HG03575 (cell line): ENCODE data around the gene RAB29.

Source experiments
- ATAC-seq: cut with Tn5 transposase; IDR thresholded peaks from one replicate; pipeline ENCODE4 v1.9.1; 2021; ENCODE audit not compliant: unreplicated experiment, insufficient number of reproducible peaks, low FRiP score; ENCODE audit errors: extremely low read depth

Gene RAB29

DNA sequence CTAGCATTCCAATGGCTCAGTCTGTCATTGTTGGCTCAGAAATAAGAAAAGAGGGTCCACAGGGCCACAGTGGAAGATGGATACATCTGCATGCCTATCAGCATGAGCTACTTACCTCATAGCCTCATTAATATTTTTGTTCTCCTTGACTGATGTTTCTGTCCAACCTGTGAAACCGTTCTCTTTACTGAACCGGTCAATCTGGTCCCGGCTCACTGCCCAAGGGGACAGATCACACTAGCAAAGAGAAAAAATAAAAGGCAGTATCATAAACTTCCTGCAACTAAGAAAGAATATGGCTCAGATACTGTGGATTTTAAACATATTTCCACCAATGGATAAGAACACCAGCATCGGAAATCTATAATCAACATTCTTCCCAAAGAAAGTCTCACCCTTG is 4.7 kb downstream of the RAB29 start:
- no peak for ATAC-seq

DNA sequence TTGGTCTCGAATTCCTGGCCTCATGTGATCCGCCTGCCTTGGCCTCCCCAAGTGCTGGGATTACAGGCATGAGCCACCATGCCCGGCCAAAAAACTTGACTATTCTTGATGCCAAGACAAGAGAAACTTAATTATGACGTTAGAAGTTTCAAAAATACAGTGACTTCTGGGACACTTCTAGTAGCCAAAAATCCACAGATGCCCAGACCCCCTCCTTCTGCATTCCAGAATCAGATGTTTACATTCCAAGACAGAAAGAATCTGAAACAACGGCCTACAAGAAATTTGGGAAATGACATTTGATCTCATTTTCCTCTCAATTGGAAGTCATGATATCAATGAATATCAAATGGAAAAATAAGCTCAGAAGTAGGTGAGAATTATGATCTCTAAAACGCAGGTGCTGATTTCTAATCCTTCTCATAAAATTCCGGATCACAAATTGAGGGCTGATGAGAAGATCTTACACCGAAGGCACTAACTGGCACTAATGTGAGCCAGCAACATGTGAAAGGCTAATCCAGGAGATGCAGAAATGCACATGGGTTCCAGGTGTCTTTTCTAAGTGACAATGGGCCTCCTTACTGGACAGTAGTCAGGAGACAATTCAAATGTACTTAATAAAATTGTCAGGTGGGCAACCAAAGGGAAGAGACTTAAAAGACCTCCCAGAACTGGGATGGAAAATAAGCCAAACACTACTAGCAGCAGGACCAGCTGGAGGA is 5.5 kb downstream of the RAB29 start:
- ATAC-seq, result no peak

DNA sequence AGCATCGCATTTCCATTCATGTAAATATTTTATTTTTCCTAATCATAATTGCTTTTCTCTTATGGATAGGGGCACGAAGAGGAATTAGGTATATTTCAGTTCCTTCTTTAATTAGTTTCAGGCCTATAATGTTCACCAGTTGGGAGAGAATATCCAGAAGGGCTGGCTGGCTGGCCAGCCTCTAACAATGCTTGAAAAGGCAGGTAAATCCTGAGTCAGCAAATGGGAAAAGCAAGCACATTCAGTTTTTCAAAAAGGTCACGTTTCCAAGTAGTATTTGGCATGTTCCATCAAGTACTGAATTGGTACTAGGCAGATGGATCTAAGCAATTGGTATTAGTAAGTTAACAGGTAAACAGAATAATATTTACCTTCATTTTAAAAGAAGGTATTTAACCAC is 8.0 kb downstream of the RAB29 start:
- ATAC-seq, result no peak

DNA sequence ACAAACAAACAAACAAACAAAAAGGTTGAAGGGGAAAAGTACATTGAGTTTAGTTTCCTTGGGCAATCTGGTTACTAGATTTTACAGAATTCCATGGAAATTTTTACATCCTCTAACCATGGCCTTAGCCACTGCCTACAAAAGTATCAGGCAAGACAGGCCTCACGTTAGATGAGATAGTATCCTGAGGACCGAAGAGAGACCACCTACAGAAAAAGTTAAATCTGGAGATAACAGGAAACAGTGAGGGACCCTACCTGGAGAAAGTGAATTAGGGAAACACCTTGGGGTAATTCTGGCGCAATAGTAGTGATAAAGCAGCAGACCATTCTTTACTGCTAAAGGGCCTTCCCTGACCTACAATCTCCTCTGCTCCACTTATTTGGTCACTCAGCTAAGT is 8.7 kb downstream of the RAB29 start:
- no peak for ATAC-seq

DNA sequence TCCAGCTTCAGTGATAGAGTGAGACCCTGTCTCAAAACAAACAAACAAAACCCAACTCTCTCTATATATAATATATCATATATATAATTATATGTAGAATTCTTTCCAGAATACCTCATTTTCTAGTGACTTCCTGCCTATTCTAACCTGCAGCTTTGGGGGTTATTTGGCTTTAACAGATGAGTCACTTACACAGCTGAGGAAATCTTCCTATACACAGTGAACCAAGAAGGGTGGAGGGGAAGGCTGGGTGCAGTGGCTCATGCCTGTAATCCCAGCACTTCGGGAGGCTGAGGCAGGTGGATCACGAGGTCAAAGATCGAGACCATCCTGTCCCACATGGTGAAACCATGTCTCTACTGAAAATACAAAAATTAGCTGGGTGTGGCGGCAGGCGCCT is 9.2 kb downstream of the RAB29 start:
- ATAC-seq, result no peak

DNA sequence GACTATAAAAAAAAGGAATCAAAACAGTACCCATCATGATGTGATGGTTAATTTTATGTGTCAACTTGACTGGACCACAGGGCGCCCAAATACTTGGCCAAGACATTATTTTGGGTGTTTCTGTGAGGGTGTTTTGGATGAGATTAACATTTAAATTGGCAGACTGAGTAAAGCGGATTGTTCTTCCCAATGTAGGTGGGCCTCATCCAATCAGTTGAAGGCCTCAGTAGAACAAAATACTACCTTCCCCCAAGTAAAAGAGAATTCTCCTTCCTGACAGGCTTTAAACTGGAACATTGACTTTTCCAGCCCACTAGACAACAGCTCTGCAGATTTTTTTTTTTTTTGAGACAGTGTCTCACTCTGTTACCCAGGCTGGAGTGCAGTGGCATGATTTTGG is 10.7 kb downstream of the RAB29 start:
- ATAC-seq, result no peak

DNA sequence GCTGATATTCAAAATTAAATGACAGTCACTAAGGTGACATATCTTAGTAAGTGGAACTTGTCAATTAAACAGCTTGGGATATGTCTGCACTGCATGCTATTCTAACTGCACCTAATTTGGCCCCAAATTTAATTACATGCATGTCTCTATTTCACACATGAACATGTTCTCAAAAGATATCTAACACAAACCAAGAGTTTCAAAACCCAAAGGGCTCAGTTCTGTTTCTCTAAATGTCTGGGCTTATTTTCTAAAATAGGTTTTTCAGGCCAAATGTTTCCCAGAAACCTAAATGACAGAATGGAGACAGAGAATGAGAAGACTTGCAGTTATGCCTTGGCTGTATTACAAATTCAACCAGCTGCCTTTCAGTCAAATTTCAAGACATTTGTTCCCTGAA is 11.3 kb downstream of the RAB29 start:
- ATAC-seq, result no peak

DNA sequence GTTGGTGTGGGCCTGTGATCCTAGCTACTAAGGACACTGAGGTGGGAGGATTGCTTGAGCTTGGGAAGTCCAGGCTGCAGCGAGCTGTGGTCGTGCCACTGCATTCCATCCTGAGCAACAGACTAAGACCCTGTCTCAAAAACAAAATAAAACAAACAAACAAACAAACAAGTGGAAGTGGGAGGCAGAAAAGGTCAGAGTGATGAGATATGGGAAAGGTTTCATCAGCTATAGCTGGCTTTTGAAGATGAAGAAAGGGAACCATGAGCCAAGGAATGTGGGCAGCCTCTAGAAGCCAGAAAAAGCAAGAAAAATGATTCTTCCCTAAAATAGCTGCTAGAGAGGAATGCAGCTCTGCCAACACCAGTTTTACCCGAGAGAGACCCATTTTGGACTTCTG is 14.7 kb downstream of the RAB29 start:
- no peak for ATAC-seq

DNA sequence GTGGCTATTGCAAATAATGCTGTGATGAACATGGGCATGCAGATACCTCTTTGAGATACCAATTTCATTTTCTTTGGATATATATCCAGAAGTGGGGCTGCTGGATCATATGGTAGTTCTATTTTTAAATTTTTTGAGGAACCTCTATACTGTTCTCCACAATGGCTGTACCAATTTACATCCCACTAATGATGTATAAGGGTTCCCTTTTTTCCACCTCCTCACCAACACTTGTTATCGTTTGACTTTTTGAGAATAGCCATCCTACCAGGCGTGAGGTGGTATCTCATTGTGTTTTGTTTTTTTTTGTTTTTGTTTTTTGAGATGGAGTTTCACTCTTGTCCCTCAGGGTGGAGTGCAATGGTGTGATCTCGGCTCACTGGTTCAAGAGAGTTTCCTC is 18.7 kb downstream of the RAB29 start:
- ATAC-seq, result no peak

DNA sequence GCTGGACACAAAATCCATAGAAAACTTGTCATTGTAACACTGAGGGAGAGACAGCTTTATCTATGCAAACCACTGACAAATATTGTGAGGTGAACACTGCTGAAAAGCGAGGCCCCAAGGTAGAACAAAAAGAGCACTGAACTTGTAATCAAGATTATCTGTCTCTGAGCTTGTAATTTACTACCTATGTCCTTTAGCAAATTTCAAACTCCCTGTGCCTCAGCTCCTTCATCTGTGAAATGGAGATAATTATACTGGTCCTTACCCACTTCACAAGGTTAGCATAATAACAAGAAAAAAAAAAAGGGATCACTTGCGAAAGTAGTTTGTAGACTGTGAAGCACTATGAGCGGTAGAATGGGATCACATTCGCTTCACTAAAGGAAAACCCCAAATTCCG is 20.4 kb downstream of the RAB29 start:
- no peak for ATAC-seq

DNA sequence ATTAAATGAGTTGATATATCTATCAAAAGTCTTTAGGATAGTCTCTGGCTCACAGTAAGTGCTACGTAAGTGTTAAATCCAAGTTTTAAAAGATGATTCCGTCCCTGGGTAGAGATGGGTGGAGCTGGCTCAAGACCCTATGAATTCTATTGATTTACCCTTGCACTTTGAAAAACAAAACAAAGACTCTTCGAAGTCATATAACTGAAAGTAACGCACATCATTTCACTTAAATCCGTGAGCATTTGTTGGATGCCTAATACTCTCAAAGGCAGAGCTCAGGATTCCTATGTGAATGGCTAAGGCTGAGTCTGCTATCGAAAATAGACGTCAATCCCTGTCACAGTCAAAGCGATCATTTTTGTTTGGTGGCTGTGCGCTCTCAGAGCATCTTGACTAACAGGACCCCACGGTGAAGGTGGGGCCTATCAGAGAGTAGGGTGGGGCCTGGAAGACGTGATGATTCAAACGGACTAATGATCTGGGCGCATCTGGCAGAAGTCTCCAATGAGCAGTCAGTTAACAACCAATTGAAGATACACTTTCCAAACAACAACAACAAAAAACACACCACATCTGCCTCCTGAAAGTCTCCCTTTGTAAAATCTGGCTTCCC is 24.1 kb downstream of the RAB29 start:
- ATAC-seq, result no peak

DNA sequence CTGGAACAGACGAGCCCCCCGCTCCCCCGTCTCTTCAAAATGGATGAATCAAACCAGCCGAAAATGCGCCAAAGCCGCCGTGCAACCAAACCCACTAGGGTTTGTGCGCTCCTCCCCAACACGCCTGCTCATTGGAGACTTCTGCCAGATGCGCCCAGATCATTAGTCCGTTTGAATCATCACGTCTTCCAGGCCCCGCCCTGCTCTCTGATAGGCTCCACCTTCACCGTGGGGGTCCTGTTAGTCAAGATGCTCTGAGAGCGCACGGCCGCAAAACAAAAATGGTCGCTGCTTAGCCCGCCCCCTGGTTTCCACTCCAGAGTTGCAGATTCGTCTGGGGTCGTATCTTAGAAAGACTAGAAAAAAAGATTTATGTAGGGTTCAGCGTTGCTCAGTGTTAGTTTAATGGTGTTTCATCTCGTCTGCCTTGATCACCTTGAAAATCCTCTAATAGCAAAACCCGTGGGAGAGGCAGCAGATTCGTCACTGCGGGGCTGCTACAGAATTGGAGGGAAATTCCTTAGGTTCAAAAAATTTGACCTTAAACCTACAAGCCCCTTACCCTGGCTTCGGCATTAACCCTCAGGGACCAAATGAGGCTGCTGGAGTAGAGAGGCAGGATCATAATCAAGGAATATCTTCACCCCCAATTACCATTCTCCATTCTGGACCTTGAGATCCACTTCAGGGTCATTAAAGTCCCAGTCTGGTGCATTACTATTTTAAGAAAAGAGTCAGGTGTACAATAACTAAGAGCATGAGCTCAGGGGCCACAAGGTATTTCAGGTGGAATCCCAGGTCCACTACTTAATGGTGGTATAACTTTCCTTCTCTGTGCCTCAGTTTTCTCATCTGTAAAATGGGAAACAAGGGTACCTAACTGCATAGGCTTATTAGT is 24.9 kb downstream of the RAB29 start, which contains the start of gene NUCKS1:
Gene NUCKS1 (minus strand): TSS at position 45 of the 898 bp plus-strand sequence. CDS start 209 bp downstream, outside the sequence.
- peak; percentile 63 for ATAC-seq

DNA sequence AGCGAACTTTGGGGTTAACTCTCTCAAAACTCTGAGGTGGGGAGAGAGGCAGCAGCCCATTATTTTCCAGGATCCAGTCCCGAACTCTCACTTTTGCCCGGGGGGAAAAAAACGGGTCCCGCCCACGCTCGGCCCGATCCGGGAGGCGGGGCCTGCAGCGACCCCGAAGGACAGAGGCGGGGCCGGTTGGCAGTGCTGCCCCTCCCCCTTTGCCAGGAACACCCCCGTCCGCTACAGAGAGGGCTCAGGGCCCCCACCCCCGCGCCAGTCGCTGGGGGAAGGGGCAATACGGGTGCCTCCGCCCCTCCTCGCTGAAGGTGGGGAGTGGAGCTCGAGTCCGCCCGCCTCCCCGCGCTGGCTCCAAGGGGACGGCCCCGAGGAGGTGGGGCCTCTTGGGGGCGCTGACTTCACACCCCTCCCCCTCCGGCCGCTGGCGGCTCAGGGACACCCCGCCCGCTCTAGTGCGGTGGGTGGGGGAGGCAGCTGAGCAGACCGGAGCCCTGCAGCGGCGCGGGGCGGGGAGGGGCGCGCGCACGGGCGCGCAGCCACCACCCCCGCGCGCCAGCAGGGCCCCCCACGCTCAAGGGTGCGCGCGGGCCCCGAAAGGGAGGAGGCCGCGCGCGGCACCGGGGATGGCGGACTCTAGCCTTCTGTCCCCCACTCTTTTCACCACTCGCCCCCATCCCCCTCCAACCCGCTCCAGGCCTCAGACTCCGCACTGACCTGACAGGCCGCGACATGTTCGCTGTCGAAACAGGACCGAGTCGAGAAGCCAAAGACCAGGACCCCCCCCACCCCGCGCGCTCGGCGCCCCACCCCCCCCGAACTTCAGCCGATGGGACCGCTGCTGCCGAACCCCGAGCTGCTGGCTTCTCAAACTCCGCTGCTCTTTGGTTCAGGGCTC is 25.8 kb downstream of the RAB29 start:
- ATAC-seq, result no peak

DNA sequence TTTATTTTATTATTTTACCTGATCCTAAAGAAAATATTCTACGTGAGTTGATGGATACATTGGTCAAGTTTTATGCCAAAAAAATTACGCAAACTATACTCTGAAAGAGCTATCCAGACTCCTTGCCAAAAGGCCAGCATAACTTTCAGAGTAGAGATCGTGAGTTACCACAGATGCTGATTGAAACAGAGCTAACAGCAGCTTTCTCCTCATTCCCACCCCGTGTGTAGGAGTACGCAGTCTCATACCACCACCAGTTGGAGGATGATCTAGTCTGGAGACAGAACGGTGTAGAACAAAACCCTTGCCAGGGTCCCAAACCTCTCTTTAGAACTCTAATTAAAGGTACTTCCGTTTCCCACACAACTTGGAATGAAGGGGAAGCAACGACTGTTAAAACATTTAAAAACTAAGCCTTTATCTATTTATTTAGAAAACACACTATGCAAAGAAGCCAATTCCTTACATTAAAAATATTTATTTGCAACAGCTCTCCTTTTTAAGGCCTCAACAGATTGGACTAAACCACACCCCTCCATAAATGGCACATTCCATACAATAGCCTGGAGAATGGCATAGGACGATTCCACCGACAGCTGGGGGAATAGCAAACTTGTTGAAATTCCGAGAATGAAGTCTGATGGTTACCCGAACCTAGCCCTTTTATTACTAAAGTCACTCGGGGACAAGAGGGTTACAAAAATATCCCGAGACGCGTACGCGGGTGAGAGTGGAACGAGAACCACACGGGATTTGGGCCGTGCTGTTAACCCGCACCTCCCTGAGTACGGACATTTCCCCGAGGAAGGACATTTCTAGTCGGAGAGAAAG is 26.7 kb downstream of the RAB29 start:
- no peak for ATAC-seq

DNA sequence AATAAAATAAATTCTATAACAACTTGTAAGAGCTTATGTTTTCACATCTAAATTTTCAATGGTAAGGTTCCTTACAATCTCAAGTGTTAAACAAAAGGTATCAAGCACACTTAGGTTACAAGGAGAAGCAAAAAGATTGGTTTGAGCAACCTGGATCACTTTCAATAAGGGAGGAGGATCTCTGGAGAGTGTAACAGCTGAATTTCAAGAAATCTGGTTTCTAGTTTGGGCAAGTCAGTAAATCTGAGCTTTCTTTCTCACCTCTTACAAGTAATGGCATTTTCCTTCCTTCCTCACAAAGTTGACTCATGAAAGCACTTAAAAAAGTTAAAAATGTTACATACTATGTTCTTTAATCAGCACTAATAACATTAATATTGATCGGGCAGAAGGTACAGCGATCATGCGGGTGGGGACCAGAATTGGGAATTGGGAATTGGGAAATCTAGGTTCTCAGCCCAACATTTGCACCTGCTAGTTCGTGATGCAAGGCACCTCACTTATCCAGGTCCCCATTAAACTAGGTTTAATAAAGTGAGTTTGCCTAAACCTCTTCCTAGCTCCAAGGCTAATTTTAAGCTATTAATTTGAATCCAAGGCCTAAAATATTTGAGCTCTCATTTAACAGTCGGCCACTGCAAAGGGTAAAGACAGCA is 28.4 kb downstream of the RAB29 start:
- no peak for ATAC-seq

DNA sequence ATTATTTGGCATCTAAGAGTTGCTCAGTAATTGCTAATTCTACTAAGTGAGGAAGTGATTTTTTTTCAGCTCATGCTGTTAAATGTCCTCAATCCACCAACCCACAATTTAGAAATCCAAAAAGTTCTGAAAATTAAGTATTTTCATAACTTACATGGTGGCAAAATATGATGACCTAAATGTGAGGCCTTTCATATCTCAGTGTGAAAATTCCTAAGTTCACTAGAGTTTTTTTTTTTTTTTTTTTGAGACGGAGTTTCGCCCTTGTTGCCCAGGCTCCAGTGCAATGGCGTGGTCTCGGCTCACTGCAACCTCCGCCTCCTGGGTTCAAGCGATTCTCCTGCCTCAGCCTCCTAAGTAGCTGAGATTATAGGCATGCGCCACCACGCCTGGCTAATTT is 30.9 kb downstream of the RAB29 start:
- ATAC-seq, result no peak

DNA sequence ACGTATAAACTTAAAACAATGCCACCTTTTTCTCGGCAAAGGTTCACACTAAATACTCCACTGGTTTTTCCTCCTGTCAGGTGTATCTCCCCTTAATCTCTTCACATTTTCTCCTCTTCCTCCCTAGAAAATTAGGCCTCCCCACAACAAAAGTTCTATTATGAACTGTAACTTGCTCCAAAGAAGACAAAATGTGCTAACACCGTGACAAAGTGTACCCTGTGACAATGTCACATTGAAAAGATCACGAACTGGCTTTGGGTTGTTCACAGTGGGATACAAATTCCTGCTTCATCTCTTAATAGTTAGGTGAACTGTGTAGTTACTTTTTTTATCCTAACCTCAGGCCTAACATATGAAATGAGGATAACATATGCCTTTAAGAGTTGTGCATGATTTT is 31.3 kb downstream of the RAB29 start:
- no peak for ATAC-seq

DNA sequence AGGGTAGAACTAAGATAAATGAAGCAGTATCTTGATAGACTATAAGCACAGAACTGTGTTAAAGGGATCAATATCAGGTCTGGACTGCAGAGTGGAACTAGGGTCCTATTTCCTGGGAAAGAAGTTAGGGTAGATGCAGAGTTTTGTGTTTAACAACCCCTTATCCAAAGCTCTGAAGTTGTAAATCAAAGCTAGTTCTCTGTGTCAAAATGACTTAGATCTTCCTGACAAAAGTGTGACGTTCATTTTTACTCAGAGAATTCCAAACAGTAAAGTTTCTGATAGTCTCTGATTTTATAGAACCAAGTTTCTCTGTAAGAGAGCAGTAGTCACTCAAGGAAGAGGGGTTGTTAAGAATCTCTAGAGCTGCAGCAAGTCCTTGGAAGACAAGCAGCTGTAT is 33.6 kb downstream of the RAB29 start:
- ATAC-seq, result no peak
